EH (cell line): ENCODE measurements around the gene ZNF485.
"Not testable (repeated sequence)": the region's sequence is repeated elsewhere in the genome, so short reads cannot be mapped to it uniquely, and the experiment has no call there.

Experiments
- DNase-seq: peaks from one replicate; pipeline ENCODE4 v3.0.0-alpha.2; 2015; ENCODE audit warnings: low read depth

The ZNF485 gene

GRCh38 chr10:43606323-43607198 is at the start of gene ZNF485:
TSS of gene ZNF485 (plus strand) at chr10:43606438. CDS start at chr10:43607051, 613 bp downstream.
- peak; percentile 70 for DNase-seq

- DNase-seq, result no peak
Measured at GRCh38 chr10:43557214-43557613, 49.0 kb upstream of the ZNF485 start.

GRCh38 chr10:43569681-43570080 is 36.6 kb upstream of the ZNF485 start:
- no peak for DNase-seq

GRCh38 chr10:43570971-43571370 is 35.3 kb upstream of the ZNF485 start:
- no peak for DNase-seq

- peak; percentile 21 for DNase-seq
Measured at GRCh38 chr10:43573250-43574000, 32.8 kb upstream of the ZNF485 start.

- peak; percentile 92 for DNase-seq
Measured at GRCh38 chr10:43574001-43574892, 32.0 kb upstream of the ZNF485 start, which contains the start of gene ZNF239. TSS of gene ZNF239 (minus strand) at chr10:43574616. CDS start at chr10:43558079, 16,537 bp downstream.

GRCh38 chr10:43574906-43575305 is 31.3 kb upstream of the ZNF485 start:
- DNase-seq, result no peak

- DNase-seq, result no peak
Measured at GRCh38 chr10:43576062-43576461, 30.2 kb upstream of the ZNF485 start.

- no peak for DNase-seq
Measured at GRCh38 chr10:43576580-43576979, 29.7 kb upstream of the ZNF485 start.

GRCh38 chr10:43584051-43584450 is 22.2 kb upstream of the ZNF485 start:
- no peak for DNase-seq

GRCh38 chr10:43585046-43585445 is 21.2 kb upstream of the ZNF485 start:
- peak; percentile 24 for DNase-seq

- no peak for DNase-seq
Measured at GRCh38 chr10:43585981-43586729, 20.1 kb upstream of the ZNF485 start.

- not testable (repeated sequence) for DNase-seq
Measured at GRCh38 chr10:43586730-43587115, 19.5 kb upstream of the ZNF485 start.

- DNase-seq, result no peak
Measured at GRCh38 chr10:43591303-43591904, 14.8 kb upstream of the ZNF485 start.

- DNase-seq, result peak; percentile 31
Measured at GRCh38 chr10:43594944-43595589, 11.2 kb upstream of the ZNF485 start.

GRCh38 chr10:43595739-43596298 is 10.4 kb upstream of the ZNF485 start:
- DNase-seq, result no peak

GRCh38 chr10:43596546-43596945 is 9.7 kb upstream of the ZNF485 start:
- no peak for DNase-seq

GRCh38 chr10:43598446-43598845 is 7.8 kb upstream of the ZNF485 start:
- DNase-seq, result peak; percentile 35

- DNase-seq, result no peak
Measured at GRCh38 chr10:43599333-43599732, 6.9 kb upstream of the ZNF485 start.

GRCh38 chr10:43601576-43601975 is 4.7 kb upstream of the ZNF485 start:
- DNase-seq, result not testable (repeated sequence)
